ENCODE data around the gene TMPRSS6. TPM values are rescaled to one million over a fixed set of nuclear protein-coding genes. Genes with fewer than 3 reads are reported as not detected.

TMPRSS6 gene
- total and polyA plus RNA-seq, 2 of the 8 experiments (the other 6 are each of a cell fraction or from before 2014, with no cell fraction given) = 0.02 TPM; not detected in 1

GRCh38 chr22:37046589-37046988 lies 62.9 kb downstream of the TMPRSS6 start:
- H2BK5ac ChIP-seq (ENCODE audit: low read depth, low read length) = no peak overlapping the region
- FAIRE-seq (no peak), DNase-seq (ENCODE audit: low read depth in 1 of 2, low spot score in 2 of 2) (no peak)
- H3K79me1 ChIP-seq (ENCODE audit: low read depth, low read length) = no peaks in the 10 kb centered on the region
- H4K20me1 ChIP-seq (replicated peaks in 1 of 2; ENCODE audit: control insufficient read depth in 1 of 2, insufficient read depth in 2 of 2, low read length in 2 of 2) = no peaks in the 10 kb centered on the region
- H3K4me1 ChIP-seq (replicated peaks in 1 of 4; ENCODE audit: control insufficient read depth in 3 of 4, insufficient read depth in 4 of 4, low read length in 3 of 4) = peaks cover 0 to 7% (median 3%) of the 10 kb centered on the region in 4 experiments; a peak in 4 of 7 replicates
- no peak overlapping the region for H3K18ac ChIP-seq (ENCODE audit: extremely low read depth, low read length)
- H3K27me3 ChIP-seq (replicated peaks in 1 of 4; ENCODE audit: control insufficient read depth in 3 of 4, extremely low read depth in 1 of 4, insufficient read depth in 3 of 4, low read length in 3 of 4) = peaks cover 0 to 9% (median 0%) of the 10 kb centered on the region in 4 experiments; a peak in 5 of 7 replicates
- WGBS, 2 experiments (ENCODE audit: extremely low coverage in 1 of 2, insufficient coverage in 1 of 2, insufficient read length in 1 of 2, insufficient replicate concordance in 2 of 2, low coverage in 1 of 2, low lambda C conversion rate in 2 of 2, missing lambda C conversion rate in 1 of 2) = 91% methylated on average over 6 of the region's 6 CpGs; no CpG with 5 or more reads in 1 of the 2 experiments
- ChIA-PET POLR2A (ENCODE audit: partially characterized antibody) (interaction anchor here (0.7 to 1.4 kb wide), 5 partner anchors 14 to 114 kb away, joined by 3 to 6 read pairs (median 5); partner anchors contain the start of genes MPST and TST), CTCF (ENCODE audit: partially characterized antibody) (interaction anchor here (0.6 to 5.2 kb wide), 28 partner anchors 8 to 450 kb away, joined by 3 to 56 read pairs (median 4); no protein-coding TSS in a partner anchor)
- no peak overlapping the region for H2BK120ac ChIP-seq (replicated peaks; ENCODE audit: low read depth, low read length)
- no peak overlapping the region for H4K8ac ChIP-seq (ENCODE audit: extremely low read depth, insufficient read depth, low read length)
- no peak overlapping the region for H3K4me3 ChIP-seq (ENCODE audit: extremely low read depth in 1 of 4, insufficient read depth in 2 of 4, low read depth in 3 of 4, low read length in 4 of 4)
- H3K14ac ChIP-seq (ENCODE audit: insufficient read length) = no peak overlapping the region
- no peak overlapping the region for H3K27ac ChIP-seq (ENCODE audit: low read depth, low read length)
- H2BK20ac ChIP-seq (ENCODE audit: low read length) = no peak overlapping the region
- no peak overlapping the region for H3K56ac ChIP-seq (replicated peaks; ENCODE audit: insufficient read length, low read depth, low read length)
- no peak for TF ChIP-seq TAF1 (IDR thresholded peaks at IDR 0.05; ENCODE audit: low read depth, low read length)
- no peaks in the 10 kb centered on the region for H3K79me2 ChIP-seq (ENCODE audit: control insufficient read depth in 1 of 2, insufficient read depth in 2 of 2, low read length in 2 of 2)
- no peak overlapping the region for H2AK5ac ChIP-seq (ENCODE audit: low read depth, low read length)
- no peak overlapping the region for H3K4me2 ChIP-seq (ENCODE audit: insufficient read depth in 1 of 2, low read depth in 2 of 2, low read length in 2 of 2)
- H2AFZ ChIP-seq (ENCODE audit: low read length) = no peak overlapping the region
- H2BK12ac ChIP-seq (ENCODE audit: low read depth, low read length) = no peak overlapping the region
- H2BK15ac ChIP-seq (ENCODE audit: low read length) = peak overlapping the region; percentile 67; the same call in 1 of the 2 replicates
- no peak overlapping the region for H3K4ac ChIP-seq (replicated peaks; ENCODE audit: insufficient read length, low read depth, low read length)
- no peak overlapping the region for H4K5ac ChIP-seq (ENCODE audit: insufficient read length, low read depth, low read length)
- no peak overlapping the region for H4K91ac ChIP-seq (replicated peaks; ENCODE audit: insufficient read length, low read length)
- no peaks in the 10 kb centered on the region for H3K9me3 ChIP-seq (ENCODE audit: insufficient read depth in 2 of 2, low read depth in 1 of 2, low read length in 1 of 2)
- no peaks in the 10 kb centered on the region for H3K36me3 ChIP-seq (ENCODE audit: control insufficient read depth in 2 of 4, insufficient read depth in 4 of 4, low read length in 3 of 4)
- no peak overlapping the region for H3K23ac ChIP-seq (ENCODE audit: insufficient read length)
- no peak overlapping the region for H3K9ac ChIP-seq (replicated peaks in 1 of 4; ENCODE audit: extremely low read depth in 1 of 4, low read depth in 3 of 4, low read length in 3 of 4)
- no peaks in the 10 kb centered on the region for H3K23me2 ChIP-seq (ENCODE audit: low read depth, low read length)
